HK-2 (cell line): ENCODE results near the gene RTL1.

Experiments
- DNase-seq: peaks from one replicate; pipeline ENCODE4 v3.0.0-alpha.2; 2018; ENCODE audit not compliant: unreplicated experiment

The RTL1 gene

DNA sequence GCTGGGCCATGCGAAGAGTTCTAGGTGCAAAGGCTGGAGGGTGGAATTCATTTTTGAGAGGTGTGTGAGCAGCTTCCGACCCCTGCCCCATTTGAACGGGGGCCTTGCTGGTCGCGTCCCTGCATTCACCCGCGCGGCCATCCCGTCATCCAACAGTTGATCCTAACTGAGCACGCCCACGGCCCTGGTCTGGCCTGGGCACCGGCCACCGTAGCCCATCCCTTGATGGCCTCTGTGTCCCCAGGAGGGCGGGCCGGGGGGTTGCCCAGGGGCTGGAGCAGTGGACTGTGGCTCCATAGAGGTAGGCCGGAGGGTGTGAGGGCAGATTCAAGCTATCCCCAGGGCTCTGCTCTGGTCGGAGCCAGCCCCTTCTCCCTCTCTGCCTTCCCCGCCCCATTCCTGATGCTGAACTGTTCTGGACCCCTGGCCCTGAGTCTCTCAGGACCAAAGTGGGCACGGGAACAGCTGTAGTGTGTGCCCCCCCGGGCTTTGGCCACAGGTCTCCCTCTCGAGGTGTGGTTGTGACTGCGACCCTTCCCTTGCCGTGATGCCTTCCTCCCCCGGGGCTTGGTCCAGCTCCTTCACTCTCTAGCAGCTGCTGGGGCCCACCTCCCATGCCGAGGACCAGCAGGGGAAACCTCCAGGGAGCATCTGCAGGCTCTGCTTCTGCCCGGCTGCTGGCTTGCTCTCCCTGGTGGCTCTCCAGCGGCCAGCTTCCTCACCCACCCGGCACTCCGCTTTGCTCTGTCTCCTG, 68.6 kb downstream of the RTL1 start:
- DNase-seq: no peak

DNA sequence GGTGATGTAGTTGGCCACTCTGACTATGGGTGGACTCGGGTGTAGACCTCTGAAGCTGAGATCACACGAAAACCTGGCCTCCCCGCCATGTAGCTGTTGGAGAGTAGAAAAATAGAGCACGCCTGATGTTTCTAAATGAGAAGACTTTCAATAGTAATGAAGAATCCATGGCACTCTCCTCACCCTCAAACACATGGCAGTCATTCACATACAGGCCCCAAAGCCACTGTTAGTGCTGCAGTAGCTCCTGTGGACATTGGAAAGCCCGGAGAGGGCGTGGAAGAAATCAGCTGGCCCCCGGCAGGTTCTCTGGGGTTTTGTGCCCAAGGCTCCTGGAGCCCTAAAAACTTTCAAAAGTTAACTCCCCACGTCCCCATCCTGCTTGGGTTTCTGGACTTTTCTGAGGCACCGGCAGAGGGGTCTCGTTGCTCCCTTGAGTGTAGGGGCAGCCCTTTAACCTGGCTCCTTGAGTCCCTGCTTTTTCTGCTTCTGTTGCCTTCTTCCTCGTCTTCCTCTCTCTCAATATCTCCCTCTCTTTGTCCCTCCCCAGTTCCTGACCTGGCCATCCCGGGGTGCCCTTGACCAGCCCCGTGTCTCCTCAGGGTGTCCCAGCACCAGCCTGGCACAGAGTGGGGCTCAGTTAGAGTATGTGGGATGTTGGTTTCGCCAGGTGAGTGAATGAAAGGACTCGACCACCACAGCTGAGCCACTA, 69.3 kb downstream of the RTL1 start:
- no peak for DNase-seq

DNA sequence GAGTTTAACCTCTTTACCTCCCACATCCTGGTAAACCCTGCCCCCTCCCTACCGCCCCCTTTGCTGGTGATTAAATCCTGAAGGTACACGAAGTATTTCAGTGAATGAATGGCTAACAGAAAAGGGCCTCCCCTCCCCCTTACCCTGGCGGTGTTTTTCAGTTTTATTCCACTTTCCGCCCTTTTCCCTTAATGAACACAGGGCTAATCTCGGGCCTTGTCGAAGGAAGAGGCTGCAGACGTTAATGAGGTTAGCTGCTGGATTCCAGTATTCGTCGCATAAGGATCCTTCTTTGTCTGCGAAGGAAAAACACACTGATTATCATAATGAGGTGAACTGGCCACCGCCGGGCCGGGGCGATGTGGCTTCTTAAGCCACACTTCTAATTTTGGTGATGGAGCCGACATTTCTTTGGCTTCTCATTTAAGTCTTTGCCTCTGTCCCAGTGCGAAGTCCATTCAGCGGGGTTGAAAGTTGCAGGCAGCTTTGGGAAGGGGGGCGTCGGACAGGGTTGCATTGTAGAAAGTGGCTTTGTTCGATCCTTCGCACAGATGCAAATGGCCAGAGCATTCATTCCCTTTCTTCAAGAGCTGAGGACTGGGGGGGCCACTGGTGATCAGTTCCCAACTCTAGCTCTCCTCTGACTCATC, 71.1 kb downstream of the RTL1 start:
- DNase-seq: no peak

DNA sequence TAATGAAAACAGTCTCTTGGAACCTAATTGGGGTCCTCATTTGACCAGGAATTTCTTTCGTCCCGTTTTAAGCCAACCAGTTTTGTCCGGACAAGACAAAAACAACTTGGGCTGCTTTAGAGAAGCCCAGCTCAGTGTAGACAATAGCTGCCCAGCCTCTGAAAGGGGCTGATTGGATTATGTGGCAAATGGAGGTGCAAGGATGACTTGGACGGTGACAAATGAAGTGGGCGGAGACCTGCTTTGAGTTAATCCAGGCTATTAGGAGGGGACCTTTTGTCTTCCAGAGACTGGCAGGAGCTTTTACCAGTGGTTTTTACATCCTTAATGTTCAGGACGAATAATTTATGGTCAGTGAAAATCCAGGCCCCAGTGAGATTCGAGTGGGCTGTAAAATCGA, 72.8 kb downstream of the RTL1 start:
- DNase-seq: no peak
